ENCODE data around the gene DLGAP3. TPM values are rescaled to one million over a fixed set of nuclear protein-coding genes. Genes with fewer than 3 reads are reported as not detected.

DLGAP3 gene
- total RNA-seq, 1 experiment from 2014 or later = 7.3 TPM

DNA sequence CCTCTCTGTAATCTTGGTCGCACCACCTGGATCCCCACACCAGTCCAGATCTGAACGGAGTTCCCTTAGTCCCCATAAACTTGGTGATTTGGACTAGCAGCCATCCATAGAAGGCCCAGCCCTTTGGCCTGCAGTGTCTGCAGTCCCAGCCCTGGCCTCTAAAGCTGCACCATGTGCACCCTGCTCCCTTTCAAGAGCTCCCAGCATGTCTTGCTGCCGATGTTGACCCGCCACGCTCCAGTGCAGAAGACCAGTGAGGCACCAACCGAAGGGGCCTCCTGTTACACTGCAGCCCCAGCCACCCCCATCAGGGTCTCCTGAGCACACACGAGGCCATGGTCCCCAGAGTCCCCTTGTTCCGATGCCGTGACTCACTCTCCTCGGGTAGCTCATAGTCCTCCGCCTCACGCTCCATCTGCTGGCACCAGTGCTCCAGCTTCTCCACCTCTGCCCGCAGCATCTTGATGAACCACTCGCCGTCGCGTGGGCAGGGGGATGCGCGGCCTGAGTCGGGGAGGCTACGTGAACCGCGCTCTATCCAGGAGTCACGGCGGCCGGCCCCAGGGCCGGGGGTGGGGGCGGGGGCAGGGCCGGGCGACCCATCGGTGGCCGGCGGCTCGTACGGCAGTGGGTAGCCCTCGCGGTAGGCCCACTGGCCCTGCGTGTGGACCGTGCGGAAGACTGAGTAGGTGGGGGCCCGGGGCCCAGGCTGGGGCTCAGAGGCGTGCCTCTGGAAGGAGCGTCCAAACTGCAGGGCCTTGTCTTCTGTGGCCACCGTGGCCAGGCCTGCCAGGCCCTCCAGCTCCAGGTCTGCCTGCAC is 61.0 kb downstream of the DLGAP3 start:
- Histone ChIP-seq H3K4me2 (ENCODE audit: insufficient read depth, insufficient read length, low read length) (no peak overlapping the region), H3K79me2 (ENCODE audit: insufficient read depth, low read length) (no peaks in the 10 kb centered on the region), H2BK20ac (ENCODE audit: low read depth, low read length, poor library complexity, severe bottlenecking) (no peak overlapping the region), H3K9me3 (ENCODE audit: control insufficient read depth, low read depth, low read length) (no peaks in the 10 kb centered on the region), H3K4ac (ENCODE audit: low read depth, low read length) (no peak overlapping the region), H3K23ac (ENCODE audit: insufficient read length, low read depth, low read length) (no peak overlapping the region), H4K91ac (ENCODE audit: insufficient read length, low read depth, low read length) (no peak overlapping the region), H2BK15ac (ENCODE audit: low read depth, low read length) (no peak overlapping the region), H2BK12ac (ENCODE audit: insufficient read length, low read depth, low read length) (no peak overlapping the region), H3K9ac (ENCODE audit: extremely low read depth, insufficient read length, low read length) (no peak overlapping the region), H4K20me1 (ENCODE audit: control insufficient read depth, insufficient read depth, insufficient read length) (no peaks in the 10 kb centered on the region), H2AFZ (ENCODE audit: low read length) (no peak overlapping the region), H4K5ac (ENCODE audit: insufficient read length, low read depth, low read length) (no peak overlapping the region), H3K27me3 (ENCODE audit: insufficient read depth, low read length) (no peaks in the 10 kb centered on the region), H3K14ac (ENCODE audit: insufficient read depth, low read length) (no peak overlapping the region), H3K4me1 (ENCODE audit: insufficient read depth, low read length) (no peaks in the 10 kb centered on the region), H3T11ph (ENCODE audit: low read length) (no peak overlapping the region), H2BK120ac (ENCODE audit: low read depth, low read length, poor library complexity, severe bottlenecking) (no peak overlapping the region), H3K56ac (ENCODE audit: insufficient read length, low read depth, low read length) (no peak overlapping the region), H4K8ac (replicated peaks; ENCODE audit: insufficient read length, low read depth, low read length) (no peak overlapping the region), H2AK5ac (ENCODE audit: insufficient read length, low read length) (no peak overlapping the region), H2BK5ac (ENCODE audit: insufficient read length, low read length) (no peak overlapping the region), H3K27ac (ENCODE audit: insufficient read length, low read depth, low read length) (no peak overlapping the region), H3K23me2 (ENCODE audit: insufficient read length, low read depth, low read length, poor library complexity, severe bottlenecking) (no peaks in the 10 kb centered on the region), H3K18ac (ENCODE audit: insufficient read length, low read depth, low read length) (no peak overlapping the region), H3K79me1 (ENCODE audit: insufficient read depth, low read depth, low read length, poor library complexity, severe bottlenecking) (no peaks in the 10 kb centered on the region)
- Mint-ChIP-seq H3K9me3 (no peaks in the 10 kb centered on the region), H3K36me3 (ENCODE audit: insufficient read depth in 1 of 3, low read depth in 3 of 3) (no peaks in the 10 kb centered on the region; a peak in 2 of 7 replicates), H3K27me3 (ENCODE audit: low read depth) (peaks cover 52% of the 10 kb centered on the region), H3K27ac (no peak overlapping the region), H3K4me1 (peaks cover 2 to 6% of the 10 kb centered on the region in 2 experiments; a peak in 2 of 4 replicates), H3K4me3 (no peak overlapping the region)
- TF ChIP-seq, protein P1, sequence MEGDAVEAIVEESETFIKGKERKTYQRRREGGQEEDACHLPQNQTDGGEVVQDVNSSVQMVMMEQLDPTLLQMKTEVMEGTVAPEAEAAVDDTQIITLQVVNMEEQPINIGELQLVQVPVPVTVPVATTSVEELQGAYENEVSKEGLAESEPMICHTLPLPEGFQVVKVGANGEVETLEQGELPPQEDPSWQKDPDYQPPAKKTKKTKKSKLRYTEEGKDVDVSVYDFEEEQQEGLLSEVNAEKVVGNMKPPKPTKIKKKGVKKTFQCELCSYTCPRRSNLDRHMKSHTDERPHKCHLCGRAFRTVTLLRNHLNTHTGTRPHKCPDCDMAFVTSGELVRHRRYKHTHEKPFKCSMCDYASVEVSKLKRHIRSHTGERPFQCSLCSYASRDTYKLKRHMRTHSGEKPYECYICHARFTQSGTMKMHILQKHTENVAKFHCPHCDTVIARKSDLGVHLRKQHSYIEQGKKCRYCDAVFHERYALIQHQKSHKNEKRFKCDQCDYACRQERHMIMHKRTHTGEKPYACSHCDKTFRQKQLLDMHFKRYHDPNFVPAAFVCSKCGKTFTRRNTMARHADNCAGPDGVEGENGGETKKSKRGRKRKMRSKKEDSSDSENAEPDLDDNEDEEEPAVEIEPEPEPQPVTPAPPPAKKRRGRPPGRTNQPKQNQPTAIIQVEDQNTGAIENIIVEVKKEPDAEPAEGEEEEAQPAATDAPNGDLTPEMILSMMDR (conservative IDR thresholded peaks at IDR 0.05) = no peak
- no peak for DNase-seq
- WGBS (ENCODE audit: extremely low coverage, insufficient read length, low lambda C conversion rate) = no CpG with 5 or more reads among the region's 44 CpGs
